Measurements from ENCODE around the gene TEX264.

GRCh38 chr3:51739110-51739509, 68.1 kb downstream of the TEX264 start:
- TF ChIP-seq EP300 (IDR thresholded peaks at IDR 0.05; ENCODE audit: borderline replicate concordance) (no peak), YY1 (IDR thresholded peaks at IDR 0.05; ENCODE audit: low read depth) (no peak), REST (IDR thresholded peaks at IDR 0.05; ENCODE audit: low read depth) (no peak), NFIC (IDR thresholded peaks at IDR 0.05) (no peak), TAF1 (IDR thresholded peaks at IDR 0.05; ENCODE audit: low read depth) (no peak), CREB1 (IDR thresholded peaks at IDR 0.05; ENCODE audit: low read depth) (no peak), RAD21 (IDR thresholded peaks at IDR 0.05; ENCODE audit: low read depth) (no peak), MAX (IDR thresholded peaks at IDR 0.05) (no peak), TEAD4 (IDR thresholded peaks at IDR 0.05) (no peak), CEBPB (IDR thresholded peaks at IDR 0.05) (no peak), EGR1 (IDR thresholded peaks at IDR 0.05) (no peak), TCF12 (IDR thresholded peaks at IDR 0.05; ENCODE audit: low read depth) (no peak), FOXM1 (IDR thresholded peaks at IDR 0.05; ENCODE audit: borderline replicate concordance, low read depth) (no peak)
- TF ChIP-seq, protein P1, sequence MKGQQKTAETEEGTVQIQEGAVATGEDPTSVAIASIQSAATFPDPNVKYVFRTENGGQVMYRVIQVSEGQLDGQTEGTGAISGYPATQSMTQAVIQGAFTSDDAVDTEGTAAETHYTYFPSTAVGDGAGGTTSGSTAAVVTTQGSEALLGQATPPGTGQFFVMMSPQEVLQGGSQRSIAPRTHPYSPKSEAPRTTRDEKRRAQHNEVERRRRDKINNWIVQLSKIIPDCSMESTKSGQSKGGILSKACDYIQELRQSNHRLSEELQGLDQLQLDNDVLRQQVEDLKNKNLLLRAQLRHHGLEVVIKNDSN (IDR thresholded peaks at IDR 0.05): no peak

All from Ishikawa (cell line).